NCI-H187 treated with DMSO at 0.1 percent for 48 hours (cell line): ENCODE results near the gene HS3ST3B1.

Source experiments
- DNase-seq: peaks from one replicate; lab custom pipeline; 2025; lab: John Stamatoyannopoulos, UW

The HS3ST3B1 gene

GRCh38 chr17:14355556-14355955 is 54.7 kb downstream of the HS3ST3B1 start:
- DNase-seq: no peak

- no peak for DNase-seq
Measured at GRCh38 chr17:14359163-14360020, 58.5 kb downstream of the HS3ST3B1 start.

- no peak for DNase-seq
Measured at GRCh38 chr17:14360856-14361255, 60.0 kb downstream of the HS3ST3B1 start.

GRCh38 chr17:14361470-14361869 is 60.6 kb downstream of the HS3ST3B1 start:
- DNase-seq: no peak

- DNase-seq: no peak
Measured at GRCh38 chr17:14361945-14362508, 61.1 kb downstream of the HS3ST3B1 start.

GRCh38 chr17:14366199-14366598 is 65.3 kb downstream of the HS3ST3B1 start:
- no peak for DNase-seq

- no peak for DNase-seq
Measured at GRCh38 chr17:14372461-14372860, 71.6 kb downstream of the HS3ST3B1 start.

GRCh38 chr17:14372905-14373613 is 72.2 kb downstream of the HS3ST3B1 start:
- no peak for DNase-seq

GRCh38 chr17:14373614-14374259 is 72.9 kb downstream of the HS3ST3B1 start:
- no peak for DNase-seq

- DNase-seq: no peak
Measured at GRCh38 chr17:14374268-14374667, 73.4 kb downstream of the HS3ST3B1 start.

GRCh38 chr17:14376666-14377065 is 75.8 kb downstream of the HS3ST3B1 start:
- DNase-seq: no peak

- no peak for DNase-seq
Measured at GRCh38 chr17:14381606-14382005, 80.7 kb downstream of the HS3ST3B1 start.

GRCh38 chr17:14387036-14387435 is 86.2 kb downstream of the HS3ST3B1 start:
- DNase-seq: no peak

GRCh38 chr17:14389681-14390080 is 88.8 kb downstream of the HS3ST3B1 start:
- no peak for DNase-seq

GRCh38 chr17:14393723-14394122 is 92.8 kb downstream of the HS3ST3B1 start:
- DNase-seq: no peak

GRCh38 chr17:14395255-14395654 is 94.4 kb downstream of the HS3ST3B1 start:
- no peak for DNase-seq

GRCh38 chr17:14396547-14396946 is 95.7 kb downstream of the HS3ST3B1 start:
- no peak for DNase-seq

GRCh38 chr17:14398766-14399165 is 97.9 kb downstream of the HS3ST3B1 start:
- no peak for DNase-seq
